Camera-type eye (tissue), 1 donor: ENCODE results near the gene SPOUT1. TPM values are rescaled to one million over a fixed set of nuclear protein-coding genes. Genes with fewer than 3 reads are reported as not detected.

Experiments
- total RNA-seq: library from RNA; depleted of rRNA; stranded (reverse); fragments of >200 nt; gene quantifications from one replicate; pipeline ENCODE4 v1.2.3, GENCODE V29; 2014

The SPOUT1 gene
- 28.3 TPM for total RNA-seq

GRCh38 chr9:128829477-128830251, at the start of gene SPOUT1:
Gene SPOUT1, minus strand, starts transcription at chr9:128829794. Its CDS starts 14 bp downstream, at chr9:128829780.

GRCh38 chr9:128818099-128818838, 11.3 kb downstream of the SPOUT1 start, which contains the start of gene ENDOG:
Gene ENDOG, plus strand, starts transcription at chr9:128818500. Its CDS starts 185 bp downstream, at chr9:128818685.

GRCh38 chr9:128786681-128787601, 42.7 kb downstream of the SPOUT1 start, which contains the start of gene TBC1D13:
Gene TBC1D13, plus strand, starts transcription at chr9:128787253. Its CDS starts 101 bp downstream, at chr9:128787354.

GRCh38 chr9:128771745-128772519, 57.7 kb downstream of the SPOUT1 start, which contains the start of gene ZER1:
Gene ZER1, minus strand, starts transcription at chr9:128771927. Its CDS starts 16,362 bp downstream, at chr9:128755565.

Other genes with a start within 250 kb of the SPOUT1 start
- 43.9 TPM for gene DYNC2I2, start 172.9 kb downstream of the SPOUT1 start, total RNA-seq
- 355 TPM for gene SET, start 140.6 kb downstream of the SPOUT1 start, total RNA-seq
- 8.7 TPM for gene PKN3, start 127.3 kb downstream of the SPOUT1 start, total RNA-seq
- gene ZDHHC12, start 105.7 kb downstream of the SPOUT1 start, total RNA-seq: 10.9 TPM
- gene ZER1, start 57.9 kb downstream of the SPOUT1 start, total RNA-seq: 52.0 TPM
- gene TBC1D13, start 42.5 kb downstream of the SPOUT1 start, total RNA-seq: 16.0 TPM
- gene ENDOG, start 11.3 kb downstream of the SPOUT1 start, total RNA-seq: 15.3 TPM
- 13.0 TPM for gene KYAT1, start 52.2 kb upstream of the SPOUT1 start, total RNA-seq
- gene LRRC8A, start 52.3 kb upstream of the SPOUT1 start, total RNA-seq: 36.3 TPM
- 19.4 TPM for gene PHYHD1, start 91.2 kb upstream of the SPOUT1 start, total RNA-seq
- 14.2 TPM for gene DOLK, start 117.8 kb upstream of the SPOUT1 start, total RNA-seq
- 92.9 TPM for gene NUP188, start 117.9 kb upstream of the SPOUT1 start, total RNA-seq
- 52.7 TPM for gene SH3GLB2, start 198.5 kb upstream of the SPOUT1 start, total RNA-seq
- 36.0 TPM for gene MIGA2, start 206.8 kb upstream of the SPOUT1 start, total RNA-seq